H1 (cell line): ENCODE measurements around the gene TGM1. TPM values are rescaled to one million over a fixed set of nuclear protein-coding genes. Genes with fewer than 3 reads are reported as not detected.

ENCODE experiments used
- CTCF ChIA-PET: fragments of 300-600 bp; sonication (Branson Sonifier 250); formaldehyde crosslinking; loops from one replicate; lab custom pipeline; 2021; ENCODE audit not compliant: partially characterized antibody; lab: Charles Lee
- POLR2A ChIA-PET: fragments of 300-600 bp; sonication (Branson Sonifier 250); formaldehyde crosslinking; loops from one replicate; lab custom pipeline; 2021; ENCODE audit warnings: inconsistent platforms; ENCODE audit not compliant: partially characterized antibody; lab: Charles Lee
- DNase-seq, 2 experiments: peaks; one replicate each; pipeline versions ENCODE4 v3.0.0 to v3.0.0-alpha.2; 2010 to 2022; ENCODE audit warnings: low spot score in 2 of 2, low read depth in 1 of 2, mixed read lengths in 1 of 2
- FAIRE-seq: peaks from 2 replicates; lab custom pipeline; 2011; peaks lifted over from hg19 to GRCh38; lab: Jason Lieb, UNC
- H2AFZ ChIP-seq: 2 replicates; pipeline ENCODE4 v1.8.1; 2012; ENCODE audit warnings: low read length, inconsistent platforms
- H2AK5ac ChIP-seq: 2 replicates; pipeline ENCODE4 v1.6.1; 2013; ENCODE audit warnings: low read depth, low read length
- H2BK120ac ChIP-seq: replicated peaks from 2 replicates; pipeline ENCODE3; 2013; ENCODE audit warnings: low read depth, low read length, inconsistent platforms
- H2BK12ac ChIP-seq: 2 replicates; pipeline ENCODE4 v1.6.1; 2013; ENCODE audit warnings: low read depth, low read length
- H2BK15ac ChIP-seq: 2 replicates; pipeline ENCODE4 v1.6.1; 2013; ENCODE audit warnings: low read length
- H2BK20ac ChIP-seq: 2 replicates; pipeline ENCODE4 v1.6.1; 2013; ENCODE audit warnings: low read length
- H2BK5ac ChIP-seq: 2 replicates; pipeline ENCODE4 v1.6.1; 2013; ENCODE audit warnings: low read depth, low read length
- H3K14ac ChIP-seq: 2 replicates; pipeline ENCODE4 v1.6.1; 2013; ENCODE audit warnings: inconsistent platforms; ENCODE audit not compliant: insufficient read length
- H3K18ac ChIP-seq: 2 replicates; pipeline ENCODE4 v1.6.1; 2013; ENCODE audit warnings: low read length; ENCODE audit errors: extremely low read depth
- H3K23ac ChIP-seq: 2 replicates; pipeline ENCODE4 v1.6.1; 2013; ENCODE audit warnings: inconsistent platforms; ENCODE audit not compliant: insufficient read length
- H3K23me2 ChIP-seq: 2 replicates; pipeline ENCODE4 v1.6.1; 2013; ENCODE audit warnings: low read depth, low read length
- H3K27ac ChIP-seq: 2 replicates; pipeline ENCODE4 v1.6.1; 2011; ENCODE audit warnings: low read depth, low read length, inconsistent platforms
- H3K27me3 ChIP-seq, 4 experiments: replicated peaks in 1 of 4; 1 replicate in 1 of 4; 2 replicates in 3 of 4; pipeline versions ENCODE4 v1.6.1 to v1.8.1; 2011 to 2013; ENCODE audit warnings: low read length in 3 of 4, mild to moderate bottlenecking in 3 of 4, inconsistent platforms in 2 of 4, mixed read lengths in 2 of 4, moderate library complexity in 1 of 4; ENCODE audit not compliant: control insufficient read depth in 3 of 4, insufficient read depth in 3 of 4; ENCODE audit errors: extremely low read depth in 1 of 4
- H3K36me3 ChIP-seq, 4 experiments: 2 replicates each; pipeline versions ENCODE4 v1.6.1 to v1.8.1; 2011 to 2013; ENCODE audit warnings: mild to moderate bottlenecking in 4 of 4, low read length in 3 of 4, moderate library complexity in 2 of 4, control low read depth in 1 of 4, inconsistent platforms in 1 of 4; ENCODE audit not compliant: insufficient read depth in 4 of 4, control insufficient read depth in 2 of 4
- H3K4ac ChIP-seq: replicated peaks from 2 replicates; pipeline ENCODE3; 2013; ENCODE audit warnings: low read length, low read depth, mixed read lengths, inconsistent platforms; ENCODE audit not compliant: insufficient read length
- H3K4me1 ChIP-seq, 4 experiments: replicated peaks in 1 of 4; 1 replicate in 1 of 4; 2 replicates in 3 of 4; pipeline versions ENCODE4 v1.6.1 to v1.8.1; 2011 to 2013; ENCODE audit warnings: low read length in 3 of 4, inconsistent platforms in 2 of 4, mixed read lengths in 1 of 4; ENCODE audit not compliant: insufficient read depth in 4 of 4, control insufficient read depth in 3 of 4
- H3K4me2 ChIP-seq, 2 experiments: 2 replicates each; pipeline versions ENCODE4 v1.6.1 to v1.8.1; 2011 to 2013; ENCODE audit warnings: low read depth in 2 of 2, low read length in 2 of 2, control low read depth in 1 of 2, inconsistent platforms in 1 of 2, mild to moderate bottlenecking in 1 of 2; ENCODE audit not compliant: insufficient read depth in 1 of 2
- H3K4me3 ChIP-seq, 4 experiments: fragments of 200-600, 300-600 bp in 1 of 4; sonication (generic), shearing (Covaris generic), sonication (Bioruptor Twin) in 1 of 4; 2 replicates each; pipeline versions ENCODE4 v1.5.1 to v1.8.1; 2011 to 2016; ENCODE audit warnings: low read length in 4 of 4, low read depth in 3 of 4, control low read depth in 2 of 4, inconsistent platforms in 2 of 4, mild to moderate bottlenecking in 2 of 4, mixed read lengths in 1 of 4, moderate library complexity in 1 of 4; ENCODE audit not compliant: insufficient read depth in 2 of 4; ENCODE audit errors: extremely low read depth in 1 of 4
- H3K56ac ChIP-seq: replicated peaks from 2 replicates; pipeline ENCODE3; 2013; ENCODE audit warnings: low read depth, mild to moderate bottlenecking, mixed read lengths, low read length, inconsistent platforms; ENCODE audit not compliant: insufficient read length
- H3K79me1 ChIP-seq: 2 replicates; pipeline ENCODE4 v1.6.1; 2013; ENCODE audit warnings: low read depth, low read length, control low read depth
- H3K79me2 ChIP-seq, 2 experiments: 2 replicates each; pipeline versions ENCODE4 v1.6.1 to v1.8.1; 2012 to 2013; ENCODE audit warnings: low read length in 2 of 2, mild to moderate bottlenecking in 2 of 2, inconsistent platforms in 1 of 2; ENCODE audit not compliant: insufficient read depth in 2 of 2, control insufficient read depth in 1 of 2
- H3K9ac ChIP-seq, 4 experiments: replicated peaks in 1 of 4; 1 replicate in 1 of 4; 2 replicates in 3 of 4; pipeline versions ENCODE4 v1.6.1 to v1.8.1; 2011 to 2013; ENCODE audit warnings: low read depth in 3 of 4, low read length in 3 of 4, control low read depth in 2 of 4, mild to moderate bottlenecking in 2 of 4, moderate library complexity in 2 of 4, inconsistent platforms in 1 of 4; ENCODE audit errors: extremely low read depth in 1 of 4
- H3K9me3 ChIP-seq, 2 experiments: 2 replicates each; pipeline versions ENCODE4 v1.6.1 to v1.8.1; 2012 to 2013; ENCODE audit warnings: mild to moderate bottlenecking in 2 of 2, moderate library complexity in 2 of 2, control low read depth in 1 of 2, inconsistent platforms in 1 of 2, low read depth in 1 of 2, low read length in 1 of 2, mixed read lengths in 1 of 2; ENCODE audit not compliant: insufficient read depth in 2 of 2
- H4K20me1 ChIP-seq, 2 experiments: replicated peaks in 1 of 2; 2 replicates each; pipeline versions ENCODE3 to v1.8.1; 2011 to 2013; ENCODE audit warnings: inconsistent platforms in 2 of 2, low read length in 2 of 2, mild to moderate bottlenecking in 1 of 2; ENCODE audit not compliant: insufficient read depth in 2 of 2, control insufficient read depth in 1 of 2
- H4K5ac ChIP-seq: 2 replicates; pipeline ENCODE4 v1.6.1; 2013; ENCODE audit warnings: low read length, low read depth, mixed read lengths, inconsistent platforms; ENCODE audit not compliant: insufficient read length
- H4K8ac ChIP-seq: 2 replicates; pipeline ENCODE4 v1.8.0; 2013; ENCODE audit warnings: mild to moderate bottlenecking, moderate library complexity, low read length, inconsistent platforms; ENCODE audit not compliant: insufficient read depth; ENCODE audit errors: extremely low read depth
- H4K91ac ChIP-seq: replicated peaks from 2 replicates; pipeline ENCODE3; 2013; ENCODE audit warnings: low read length, mixed read lengths, inconsistent platforms; ENCODE audit not compliant: insufficient read length
- CTBP2 ChIP-seq: IDR thresholded peaks from 2 replicates; pipeline ENCODE4 v1.7.0; 2011; ENCODE audit warnings: borderline replicate concordance, mild to moderate bottlenecking, moderate library complexity, mixed read lengths, low read length; ENCODE audit not compliant: insufficient read depth, insufficient read length
- KDM5A ChIP-seq: fragments of 200-600 bp; IDR thresholded peaks from 2 replicates; pipeline ENCODE4 v1.7.1; 2012; ENCODE audit warnings: mild to moderate bottlenecking, low read length, inconsistent platforms, mixed read lengths
- RNF2 ChIP-seq: fragments of 200-900, 300-1000 bp; sonication (generic); IDR thresholded peaks from 2 replicates; pipeline ENCODE4 v1.7.1; 2016; ENCODE audit warnings: borderline replicate concordance, low read depth, mild to moderate bottlenecking, antibody characterized with exemption, low read length; ENCODE audit not compliant: poor library complexity, severe bottlenecking; ENCODE audit errors: missing control alignments
- SUZ12 ChIP-seq: fragments of 200-600 bp; sonication (generic); IDR thresholded peaks from 2 replicates; pipeline ENCODE4 v1.6.1; 2012; ENCODE audit warnings: mild to moderate bottlenecking, inconsistent platforms, low read length, moderate library complexity, mixed read lengths
- TAF1 ChIP-seq: IDR thresholded peaks from 2 replicates; pipeline ENCODE4 v1.6.1; 2011; ENCODE audit warnings: mild to moderate bottlenecking, low read depth, low read length
- TCF12 ChIP-seq: IDR thresholded peaks from 2 replicates; pipeline ENCODE4 v1.6.1; 2011; ENCODE audit warnings: low read depth, mild to moderate bottlenecking, low read length
- WGBS, 2 experiments: shearing (Covaris generic) in 1 of 2; methylation state at CpG; one replicate each; pipeline versions ENCODE4 v1.1.6 to v1.1.7; 2013 to 2015; ENCODE audit warnings: low lambda C conversion rate in 2 of 2, mixed read lengths in 2 of 2, inconsistent platforms in 1 of 2, low coverage in 1 of 2, missing lambda C conversion rate in 1 of 2; ENCODE audit not compliant: insufficient replicate concordance in 2 of 2, insufficient coverage in 1 of 2, insufficient read length in 1 of 2; ENCODE audit errors: extremely low coverage in 1 of 2, missing lambda C conversion rate in 1 of 2; 5-methylcytosine and 5-hydroxymethylcytosine counted together
- polyA plus RNA-seq, 7 experiments: library from polyadenylated mRNA; depleted of rRNA in 3 of 7; stranded (reverse) in 5 of 7; unstranded in 2 of 7; fragments of >200 nt in 5 of 7; fragments of 200-250 nt in 2 of 7; gene quantifications; 1 replicate in 5 of 7; 2 replicates in 1 of 7; 4 replicates in 1 of 7; pipeline versions ENCODE4 v1.2.1 to v1.2.3, GENCODE V29; 2011 to 2013; ENCODE audit warnings: missing spikeins in 2 of 7, mixed read lengths in 2 of 7
- total RNA-seq: library from RNA; stranded (reverse); fragmentation: NEBNext Ultra II Directional; extraction: Animal tissue kit (Norgen Biotek cat#: 25700); gene quantifications from 2 replicates; pipeline ENCODE4 v1.2.1, GENCODE V29; 2021

TGM1 gene
- total and polyA plus RNA-seq, 2 of the 8 experiments (the other 6 are each of a cell fraction or from before 2014, with no cell fraction given) = 1.8 to 2.2 TPM

- Histone ChIP-seq H4K91ac (no peak overlapping the region), H3K4me3 (no peak overlapping the region), H2BK20ac (no peak overlapping the region), H3K14ac (no peak overlapping the region), H3K9ac (no peak overlapping the region), H2BK5ac (no peak overlapping the region), H3K9me3 (no peaks in the 10 kb centered on the region; a peak in 1 of 4 replicates), H4K5ac (no peak overlapping the region), H3K79me1 (no peaks in the 10 kb centered on the region), H3K56ac (no peak overlapping the region), H3K79me2 (no peaks in the 10 kb centered on the region), H3K4me1 (no peaks in the 10 kb centered on the region; a peak in 2 of 7 replicates), H3K23ac (no peak overlapping the region), H2BK12ac (no peak overlapping the region), H3K4ac (no peak overlapping the region), H3K27me3 (peaks cover 0 to 12% (median 7%) of the 10 kb centered on the region in 4 experiments; a peak in 6 of 7 replicates), H4K8ac (no peak overlapping the region), H2AK5ac (no peak overlapping the region), H3K18ac (no peak overlapping the region), H3K36me3 (peaks cover 0 to 10% (median 1%) of the 10 kb centered on the region in 4 experiments; a peak in 3 of 8 replicates), H2BK15ac (no peak overlapping the region), H3K4me2 (no peak overlapping the region), H3K23me2 (peaks cover 1% of the 10 kb centered on the region; the same call in 1 of the 2 replicates), H4K20me1 (peaks cover 2 to 6% of the 10 kb centered on the region in 2 experiments), H2BK120ac (no peak overlapping the region), H2AFZ (no peak overlapping the region), H3K27ac (no peak overlapping the region)
- FAIRE-seq (no peak), DNase-seq (no peak)
- WGBS, 2 experiments = 90% methylated on average over 1 of the region's 1 CpG; no CpG with 5 or more reads in 1 of the 2 experiments
- POLR2A ChIA-PET = interaction anchor here (0.9 to 5.1 kb wide), 5 partner anchors 12 to 125 kb away, joined by 3 to 35 read pairs (median 4); partner anchors contain the start of genes DHRS1, NOP9, RABGGTA and TINF2
- TF ChIP-seq TAF1 (no peak), SUZ12 (no peak), CTBP2 (no peak), KDM5A (no peak), RNF2 (no peak), TCF12 (no peak)
- CTCF ChIA-PET = interaction anchor here (0.6 to 15.8 kb wide), 6 partner anchors 9 to 161 kb away, joined by 3 to 173 read pairs (median 6); partner anchors contain the start of gene ADCY4
Measured at GRCh38 chr14:24311837-24312615, 49.0 kb upstream of the TGM1 start.
